Measurements from ENCODE around the gene GPS2.

Gene GPS2

GRCh38 chr17:7306911-7307685 lies 8.1 kb downstream of the GPS2 start, which contains the start of gene EIF5A:
EIF5A (plus strand) TSS chr17:7307628; CDS start chr17:7309636, 2,008 bp downstream.
- peak within 1 kb of the TSS; percentile 98 for H3K4me3 ChIP-seq (ENCODE audit: low read depth, low read length)
- TF ChIP-seq CTCF (IDR thresholded peaks at IDR 0.05; ENCODE audit: low read depth, low read length): no peak

DNA sequence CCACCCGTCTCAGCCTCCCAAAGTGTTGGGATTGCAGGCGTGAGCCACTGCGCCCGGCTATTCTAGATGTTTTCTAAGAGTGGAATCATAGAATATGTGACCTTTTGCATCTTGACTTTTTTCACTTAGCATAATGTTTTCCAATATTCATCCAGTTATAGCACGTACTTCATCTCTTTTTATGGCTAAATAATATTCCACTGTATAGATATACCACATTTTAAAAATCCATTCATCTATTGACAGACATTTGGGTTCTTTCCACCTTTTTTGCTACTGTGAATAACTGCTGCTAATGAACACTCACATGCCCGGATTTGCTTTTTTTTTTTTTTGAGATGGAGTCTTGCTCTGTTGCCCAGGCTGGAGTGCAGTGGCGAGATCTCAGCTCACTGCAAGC lies 11.0 kb downstream of the GPS2 start:
- TF ChIP-seq CTCF (IDR thresholded peaks at IDR 0.05; ENCODE audit: low read depth, low read length): no peak
- no peak overlapping the region for H3K4me3 ChIP-seq (ENCODE audit: low read depth, low read length)

DNA sequence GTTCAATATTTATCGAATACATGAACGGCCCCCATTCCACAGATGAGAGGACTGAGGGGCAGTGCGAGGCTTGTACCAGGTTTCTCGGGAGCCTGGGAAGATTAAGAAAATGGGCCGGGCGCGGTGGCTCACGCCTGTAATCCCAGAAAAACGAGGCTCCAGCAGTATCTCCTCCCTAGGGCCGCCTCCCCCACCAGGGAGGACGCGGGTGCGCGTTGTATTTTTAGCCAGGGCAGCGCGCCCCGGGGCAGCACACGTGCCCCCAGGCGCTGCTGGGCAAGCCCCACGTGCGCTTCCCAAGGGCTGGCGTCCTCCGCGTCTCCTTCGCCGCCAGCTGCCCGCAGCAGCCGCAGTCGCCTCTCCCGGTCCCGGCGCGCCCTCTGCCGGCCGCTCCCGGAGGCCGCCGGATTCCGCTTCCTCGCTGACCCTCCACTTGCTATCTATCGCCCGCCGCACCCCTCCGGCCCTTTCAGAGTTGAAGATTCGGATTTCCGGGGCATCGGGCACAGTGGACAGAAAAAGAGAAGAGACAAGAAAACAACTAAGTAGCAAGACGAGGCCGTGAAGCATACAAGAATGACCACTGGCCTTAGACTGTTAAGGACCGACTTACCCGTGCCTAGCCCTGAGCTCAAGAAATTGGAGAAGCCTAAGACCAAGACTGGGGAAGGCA lies 18.8 kb downstream of the GPS2 start:
- TF ChIP-seq CTCF (IDR thresholded peaks at IDR 0.05; ENCODE audit: low read depth, low read length): peak; percentile 89
- H3K4me3 ChIP-seq (ENCODE audit: low read depth, low read length): no peak overlapping the region

GRCh38 chr17:7295230-7296180 lies 19.7 kb downstream of the GPS2 start:
- no peak overlapping the region for H3K4me3 ChIP-seq (ENCODE audit: low read depth, low read length)
- TF ChIP-seq CTCF (IDR thresholded peaks at IDR 0.05; ENCODE audit: low read depth, low read length): no peak

GRCh38 chr17:7294614-7295153 lies 20.5 kb downstream of the GPS2 start, which contains the start of gene YBX2:
YBX2 (minus strand) TSS chr17:7294639; CDS start chr17:7294500, 139 bp downstream.
- H3K4me3 ChIP-seq (ENCODE audit: low read depth, low read length): no peak within 1 kb of the TSS
- TF ChIP-seq CTCF (IDR thresholded peaks at IDR 0.05; ENCODE audit: low read depth, low read length): no peak

DNA sequence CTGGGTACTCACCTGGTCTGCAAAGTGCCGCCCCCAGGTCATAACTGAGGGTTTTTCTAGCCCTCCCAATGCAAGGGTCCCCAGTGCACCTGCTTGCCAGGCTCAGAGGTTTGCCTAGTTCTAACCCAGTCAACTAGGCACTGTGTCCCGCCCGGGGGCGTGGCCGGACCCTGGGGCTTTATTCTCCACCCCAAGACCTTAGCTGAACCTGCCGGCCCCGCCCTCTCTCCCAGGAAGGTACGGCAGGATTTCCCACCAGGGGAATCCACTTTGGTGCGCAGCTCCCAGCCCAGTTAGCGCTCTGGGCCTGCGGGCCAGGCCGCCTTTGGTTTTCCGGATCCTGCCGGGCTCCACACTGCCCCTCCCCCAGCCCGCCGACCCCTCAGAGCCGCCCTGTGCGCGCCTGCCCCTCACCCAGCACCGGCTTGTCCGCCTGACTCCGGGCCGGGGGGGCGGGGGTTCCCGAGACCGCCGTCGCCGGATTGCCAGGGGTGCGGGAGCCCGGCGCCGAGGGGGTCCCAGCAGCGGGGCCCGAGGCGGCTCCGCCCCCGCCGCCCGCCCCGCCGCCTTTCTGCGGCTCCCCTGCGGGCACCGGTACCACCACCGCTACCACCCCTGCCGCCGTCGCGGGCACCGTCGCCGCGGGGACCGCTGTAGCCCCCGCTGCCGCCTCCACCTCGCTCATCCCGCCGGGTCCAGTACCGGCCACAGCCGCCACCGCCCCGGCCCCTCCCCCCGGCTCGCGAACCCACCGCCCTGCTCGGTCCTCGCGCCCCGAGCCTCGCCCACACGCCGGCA lies 21.1 kb downstream of the GPS2 start:
- H3K4me3 ChIP-seq (ENCODE audit: low read depth, low read length): no peak overlapping the region

More for the DNA sequence above, 21.1 kb downstream of the GPS2 start:
- TF ChIP-seq CTCF (IDR thresholded peaks at IDR 0.05; ENCODE audit: low read depth, low read length): no peak
